Activated CD4-positive, alpha-beta memory T cell treated with anti-CD3 and anti-CD28 coated beads for 36 hours (primary cell): ENCODE results near the gene C5orf34. TPM values are rescaled to one million over a fixed set of nuclear protein-coding genes. Genes with fewer than 3 reads are reported as not detected.
"Not testable (repeated sequence)": the region's sequence is repeated elsewhere in the genome, so short reads cannot be mapped to it uniquely, and the experiment has no call there.

ENCODE experiments used
- CTCF ChIA-PET: fragments of 350-600 bp; sonication (Branson Sonifier 250); formaldehyde crosslinking; loops from one replicate; lab custom pipeline; 2021; ENCODE audit warnings: antibody characterized with exemption, inconsistent platforms; lab: Charles Lee
- POLR2A ChIA-PET: fragments of 350-600 bp; sonication (Branson Sonifier 250); formaldehyde crosslinking; loops from one replicate; lab custom pipeline; 2021; ENCODE audit warnings: antibody characterized with exemption; lab: Charles Lee
- DNase-seq: peaks from one replicate; pipeline ENCODE4 v3.0.0-alpha.2; 2020
- H3K27ac Mint-ChIP-seq: one replicate; pipeline ENCODE4 v1.8.0; 2021; ENCODE audit warnings: mixed read lengths
- H3K27me3 Mint-ChIP-seq: one replicate; pipeline ENCODE4 v1.8.0; 2021; ENCODE audit warnings: mixed read lengths
- H3K36me3 Mint-ChIP-seq: one replicate; pipeline ENCODE4 v1.8.0; 2021; ENCODE audit warnings: mixed read lengths
- H3K4me1 Mint-ChIP-seq: one replicate; pipeline ENCODE4 v1.8.0; 2021; ENCODE audit warnings: low read depth, mixed read lengths
- H3K4me3 Mint-ChIP-seq: one replicate; pipeline ENCODE4 v1.8.0; 2021; ENCODE audit warnings: mild to moderate bottlenecking, mixed read lengths
- H3K9me3 Mint-ChIP-seq: one replicate; pipeline ENCODE4 v1.8.0; 2021; ENCODE audit warnings: mixed read lengths
- intact Hi-C: fragments of 100-400 bp; cut with micrococcal nuclease; formaldehyde crosslinking; loops from one replicate; pipeline ENCODE4 v1.15.1; 2023
- total RNA-seq, 2 experiments: library from RNA; stranded (reverse); gene quantifications; one replicate each; pipeline ENCODE4 v1.2.3, GENCODE V29; 2021

Gene C5orf34
- total RNA-seq, 2 experiments from 2014 or later: 11.8 to 13.1 TPM

- H3K4me1 Mint-ChIP-seq: peaks cover 49% of the 10 kb centered on the region
- H3K27ac Mint-ChIP-seq: peak within 1 kb of the TSS; percentile 100
- H3K4me3 Mint-ChIP-seq: peak within 1 kb of the TSS; percentile 98
- H3K9me3 Mint-ChIP-seq: no peaks in the 10 kb centered on the region
- DNase-seq: peak; percentile 92
- CTCF ChIA-PET: interaction anchor here (0.7 to 3.2 kb wide), 30 partner anchors 14 to 575 kb away, joined by 3 to 22 read pairs (median 6); partner anchors contain the start of genes C5orf34, HMGCS1, NIM1K and NNT
- intact Hi-C loops: loop anchor here (1.0 to 10.0 kb wide), 14 partner anchors 32 to 1325 kb away; partner anchors contain the start of genes C5orf34, HMGCS1 and MRPS30
- no peaks in the 10 kb centered on the region for H3K27me3 Mint-ChIP-seq
- POLR2A ChIA-PET: interaction anchor here (0.6 to 4.1 kb wide), 21 partner anchors 31 to 1326 kb away, joined by 3 to 43 read pairs (median 6); partner anchors contain the start of genes C5orf34, HMGCS1, NNT and ZNF131
- peaks cover 19% of the 10 kb centered on the region for H3K36me3 Mint-ChIP-seq
Measured at GRCh38 chr5:43483298-43484105, 31.4 kb downstream of the C5orf34 start, which contains the start of gene TMEM267. TSS of gene TMEM267 (minus strand) at chr5:43483865. CDS start at chr5:43453969, 29,896 bp downstream.

- Mint-ChIP-seq H3K4me1 (peaks cover 51% of the 10 kb centered on the region), H3K4me3 (peak overlapping the region; percentile 98), H3K27ac (peak overlapping the region; percentile 100), H3K27me3 (no peaks in the 10 kb centered on the region), H3K36me3 (peaks cover 17% of the 10 kb centered on the region), H3K9me3 (no peaks in the 10 kb centered on the region)
- ChIA-PET CTCF (interaction anchor here (0.8 kb wide), 1 partner anchor 251 kb away, joined by 3 read pairs; no protein-coding TSS in a partner anchor), POLR2A (interaction anchor here (1.8 to 4.1 kb wide), 4 partner anchors 120 to 1327 kb away, joined by 7 to 33 read pairs (median 24); partner anchors contain the start of genes HMGCS1, NNT and ZNF131)
- DNase-seq: no peak
- intact Hi-C loops: loop anchor here (1.0 to 10.0 kb wide), 8 partner anchors 33 to 1326 kb away; partner anchors contain the start of genes C5orf34, HMGCS1 and MRPS30
Measured at GRCh38 chr5:43482490-43483297, 32.3 kb downstream of the C5orf34 start.

- no peak overlapping the region for H3K4me3 Mint-ChIP-seq
- H3K27me3 Mint-ChIP-seq: no peaks in the 10 kb centered on the region
- H3K36me3 Mint-ChIP-seq: peaks cover 79% of the 10 kb centered on the region
- POLR2A ChIA-PET: no interaction called here
- H3K4me1 Mint-ChIP-seq: peaks cover 8% of the 10 kb centered on the region
- H3K27ac Mint-ChIP-seq: no peak overlapping the region
- CTCF ChIA-PET: interaction anchor here (0.6 to 1.1 kb wide), 2 partner anchors 14 to 384 kb away, joined by 3 to 4 read pairs; partner anchors contain the start of gene TMEM267
- DNase-seq: no peak
- intact Hi-C loops: no loop called here
- peaks cover 37% of the 10 kb centered on the region for H3K9me3 Mint-ChIP-seq
Measured at GRCh38 chr5:43469671-43470391, 45.1 kb downstream of the C5orf34 start.

GRCh38 chr5:43467100-43467499 is 47.8 kb downstream of the C5orf34 start:
- Mint-ChIP-seq H3K36me3 (peaks cover 78% of the 10 kb centered on the region), H3K27ac (no peak overlapping the region), H3K27me3 (no peaks in the 10 kb centered on the region), H3K9me3 (peaks cover 32% of the 10 kb centered on the region), H3K4me3 (no peak overlapping the region), H3K4me1 (no peaks in the 10 kb centered on the region)
- POLR2A ChIA-PET: no interaction called here
- CTCF ChIA-PET: interaction anchor here (0.9 kb wide), 1 partner anchor 17 kb away, joined by 3 read pairs; no protein-coding TSS in a partner anchor
- no peak for DNase-seq
- intact Hi-C loops: no loop called here

- H3K27me3 Mint-ChIP-seq, H3K27ac Mint-ChIP-seq, DNase-seq, POLR2A ChIA-PET, H3K4me3 Mint-ChIP-seq, H3K4me1 Mint-ChIP-seq, intact Hi-C loops: not testable (repeated sequence)
- CTCF ChIA-PET: interaction anchor here (0.6 kb wide), 1 partner anchor 74 kb away, joined by 3 read pairs; no protein-coding TSS in a partner anchor
- H3K9me3 Mint-ChIP-seq: peaks cover 25% of the 10 kb centered on the region
- H3K36me3 Mint-ChIP-seq: peaks cover 74% of the 10 kb centered on the region
Measured at GRCh38 chr5:43465455-43465854, 49.5 kb downstream of the C5orf34 start.

GRCh38 chr5:43461066-43461465 is 53.9 kb downstream of the C5orf34 start:
- no peaks in the 10 kb centered on the region for H3K27me3 Mint-ChIP-seq
- peaks cover 3% of the 10 kb centered on the region for H3K4me1 Mint-ChIP-seq
- intact Hi-C loops: no loop called here
- H3K9me3 Mint-ChIP-seq: peaks cover 21% of the 10 kb centered on the region
- no peak overlapping the region for H3K27ac Mint-ChIP-seq
- ChIA-PET CTCF (no interaction called here), POLR2A (no interaction called here)
- DNase-seq: no peak
- peaks cover 66% of the 10 kb centered on the region for H3K36me3 Mint-ChIP-seq
- no peak overlapping the region for H3K4me3 Mint-ChIP-seq

GRCh38 chr5:43456556-43456955 is 58.4 kb downstream of the C5orf34 start:
- POLR2A ChIA-PET: no interaction called here
- Mint-ChIP-seq H3K27me3 (no peaks in the 10 kb centered on the region), H3K4me1 (peaks cover 1% of the 10 kb centered on the region), H3K4me3 (no peak overlapping the region), H3K27ac (no peak overlapping the region), H3K9me3 (peaks cover 18% of the 10 kb centered on the region), H3K36me3 (peaks cover 63% of the 10 kb centered on the region)
- intact Hi-C loops: no loop called here
- no peak for DNase-seq
- CTCF ChIA-PET: no interaction called here

- CTCF ChIA-PET, H3K27me3 Mint-ChIP-seq, POLR2A ChIA-PET, DNase-seq, intact Hi-C loops, H3K27ac Mint-ChIP-seq, H3K4me1 Mint-ChIP-seq, H3K4me3 Mint-ChIP-seq: not testable (repeated sequence)
- H3K9me3 Mint-ChIP-seq: peaks cover 64% of the 10 kb centered on the region
- H3K36me3 Mint-ChIP-seq: peaks cover 40% of the 10 kb centered on the region
Measured at GRCh38 chr5:43441575-43441974, 73.4 kb downstream of the C5orf34 start.

- Mint-ChIP-seq H3K9me3 (peaks cover 43% of the 10 kb centered on the region), H3K27me3 (no peaks in the 10 kb centered on the region), H3K4me1 (no peaks in the 10 kb centered on the region), H3K4me3 (no peak overlapping the region), H3K27ac (no peak overlapping the region), H3K36me3 (peaks cover 10% of the 10 kb centered on the region)
- ChIA-PET POLR2A (no interaction called here), CTCF (no interaction called here)
- no peak for DNase-seq
- intact Hi-C loops: no loop called here
Measured at GRCh38 chr5:43437062-43437660, 77.8 kb downstream of the C5orf34 start.
